ENCODE measurements around the gene KIF2C.
"Not testable (repeated sequence)": the region's sequence is repeated elsewhere in the genome, so short reads cannot be mapped to it uniquely, and the experiment has no call there.

KIF2C gene

DNA sequence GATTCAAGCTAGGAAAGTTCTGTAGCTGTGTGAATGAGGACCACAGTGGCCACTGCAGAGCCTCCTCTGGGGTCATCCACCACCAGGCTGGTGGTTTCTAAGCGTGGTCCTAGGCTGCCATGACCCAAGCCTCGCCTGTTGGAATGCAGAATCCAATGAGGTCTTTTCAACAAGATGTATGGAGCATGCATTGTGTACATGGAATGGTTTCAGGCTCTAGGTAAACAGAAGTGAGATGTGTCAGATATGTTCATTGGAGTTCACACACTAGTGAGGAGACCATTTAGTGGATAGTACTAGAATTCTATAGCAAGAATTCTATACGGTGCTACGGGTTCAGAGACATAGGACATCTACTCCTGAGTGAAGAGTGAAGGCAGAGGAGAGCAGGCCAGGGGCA is 19.4 kb upstream of the KIF2C start:
- no peak for DNase-seq

DNA sequence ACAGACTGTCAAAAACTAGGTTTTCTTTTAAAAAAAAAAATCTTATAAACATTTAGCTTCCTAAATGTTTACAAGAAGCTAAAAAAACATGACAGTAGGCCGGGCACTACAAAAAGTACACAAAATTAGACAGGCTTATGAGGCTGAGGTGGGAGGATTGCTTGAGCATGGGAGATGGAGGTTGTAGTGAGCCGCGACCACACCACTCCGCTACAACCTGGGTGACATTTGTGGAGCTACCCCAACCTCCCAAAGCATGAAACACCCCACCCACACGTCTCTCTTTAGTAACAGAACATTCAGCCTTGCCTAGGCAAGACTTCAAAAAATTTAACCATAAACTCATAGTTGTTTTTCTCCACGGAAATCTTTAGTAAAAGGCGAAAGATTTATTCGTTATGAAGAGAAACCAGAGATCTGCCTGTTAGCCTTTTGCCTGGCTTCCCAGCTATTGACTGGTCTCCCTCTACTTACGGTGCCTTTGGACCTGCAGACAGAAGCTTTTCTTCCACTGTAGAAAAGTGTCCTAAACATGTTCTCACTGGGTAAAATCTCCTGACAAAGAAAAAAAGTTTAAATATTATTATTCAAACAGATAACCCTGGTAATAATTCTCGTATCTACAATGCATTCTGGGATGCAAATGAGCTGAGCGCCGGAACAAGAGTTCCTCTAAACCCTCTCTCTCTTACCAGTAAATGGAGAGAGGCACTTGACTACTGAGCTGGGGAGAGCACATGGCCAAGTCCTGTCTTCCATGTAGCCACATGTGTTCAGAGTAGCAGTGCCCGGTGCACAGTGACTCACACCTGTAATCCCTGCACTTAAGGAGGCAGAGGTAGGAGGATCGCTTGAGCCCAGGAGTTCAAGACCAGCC is 17.9 kb upstream of the KIF2C start:
- DNase-seq, result peak; percentile 89

DNA sequence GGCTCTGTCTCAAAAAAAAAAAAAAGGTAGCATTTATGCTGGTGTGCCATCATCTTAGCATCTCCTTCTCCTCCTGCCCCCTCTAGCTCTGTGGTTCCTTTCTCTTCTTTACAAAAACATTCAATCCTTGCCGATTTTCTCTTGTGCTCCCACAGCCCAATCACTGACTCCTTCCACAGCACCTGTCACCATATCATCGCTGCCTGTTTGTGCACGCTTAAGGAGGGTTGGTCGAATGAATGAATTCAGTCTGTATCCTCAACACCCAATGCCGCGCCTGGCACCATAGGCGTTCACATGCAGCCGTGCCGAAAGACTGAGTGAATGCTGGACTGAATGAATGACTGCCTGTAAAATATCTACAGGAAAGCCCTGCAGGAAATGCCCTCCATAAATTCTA is 16.6 kb upstream of the KIF2C start:
- DNase-seq, result no peak

DNA sequence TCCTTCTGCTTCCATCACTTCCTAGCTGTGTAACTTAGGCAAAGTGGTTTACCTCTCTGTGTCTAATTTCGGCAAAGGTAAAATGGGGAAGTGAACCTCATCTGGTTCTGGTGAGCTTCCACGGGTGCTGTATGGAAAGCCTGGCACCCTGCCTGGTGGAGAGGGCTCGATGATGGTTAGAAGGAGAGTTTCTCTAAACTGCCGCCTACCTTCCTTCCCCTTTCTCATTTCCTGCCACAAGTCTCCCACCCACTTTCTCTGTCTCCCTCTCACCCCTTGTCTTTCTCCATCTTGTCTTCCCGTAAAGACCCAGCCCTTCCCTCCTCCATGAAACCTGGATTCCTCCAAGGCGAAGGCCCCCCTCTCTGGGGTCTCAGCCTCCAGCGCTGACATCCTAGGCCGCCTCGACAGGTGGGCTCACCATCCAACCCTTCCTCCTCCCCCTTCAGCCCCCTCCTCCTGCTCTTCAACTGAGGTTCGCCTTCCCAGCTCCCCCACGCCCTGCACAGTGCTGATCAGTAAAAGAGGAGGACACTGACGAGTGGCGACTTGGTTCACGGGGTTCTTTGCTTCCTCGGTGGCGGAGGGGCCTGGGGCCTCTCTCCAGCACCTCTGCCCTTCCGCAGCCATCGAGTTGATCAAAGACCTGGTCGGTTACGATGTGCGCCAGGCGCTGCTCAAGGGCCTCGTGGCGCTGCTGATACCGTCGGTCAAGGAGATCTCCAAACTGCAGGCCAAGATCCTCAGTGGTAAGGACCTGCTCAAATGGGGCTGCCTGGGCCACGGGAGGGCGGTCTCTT is 15.9 kb upstream of the KIF2C start:
- DNase-seq, result peak; percentile 82

DNA sequence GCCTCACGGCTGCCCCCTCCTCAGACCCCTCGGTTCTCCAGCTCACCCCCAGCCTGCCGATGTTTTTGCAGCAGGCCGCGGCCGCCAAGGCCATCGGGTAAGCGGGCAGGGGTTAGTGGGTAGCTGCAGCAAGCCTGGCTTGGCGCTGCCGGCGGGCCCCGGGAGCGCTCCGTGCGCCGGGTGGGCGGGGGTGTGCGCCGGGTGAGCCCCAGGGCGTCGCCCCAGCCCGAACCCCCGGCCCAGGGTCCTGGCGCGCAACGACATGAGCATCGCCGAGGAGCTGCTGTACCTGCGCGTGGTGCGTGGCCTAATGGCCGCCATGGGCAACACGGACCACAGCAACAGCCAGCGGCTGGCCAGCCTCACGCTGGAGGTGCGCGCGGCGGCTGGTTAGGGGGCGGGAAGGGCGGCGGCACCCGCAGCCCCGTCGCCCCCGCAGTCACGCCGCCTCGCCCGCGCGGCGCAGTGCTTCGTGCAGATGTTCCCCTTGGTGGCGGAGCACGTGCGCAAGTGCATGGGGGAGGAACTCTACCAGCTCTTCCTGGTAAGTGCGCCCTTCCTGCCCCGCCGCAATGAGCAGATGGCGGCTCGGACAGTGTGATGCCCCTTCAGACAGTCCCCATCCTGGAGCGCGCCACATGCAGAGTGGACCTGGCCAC is 15.2 kb upstream of the KIF2C start:
- no peak for DNase-seq

DNA sequence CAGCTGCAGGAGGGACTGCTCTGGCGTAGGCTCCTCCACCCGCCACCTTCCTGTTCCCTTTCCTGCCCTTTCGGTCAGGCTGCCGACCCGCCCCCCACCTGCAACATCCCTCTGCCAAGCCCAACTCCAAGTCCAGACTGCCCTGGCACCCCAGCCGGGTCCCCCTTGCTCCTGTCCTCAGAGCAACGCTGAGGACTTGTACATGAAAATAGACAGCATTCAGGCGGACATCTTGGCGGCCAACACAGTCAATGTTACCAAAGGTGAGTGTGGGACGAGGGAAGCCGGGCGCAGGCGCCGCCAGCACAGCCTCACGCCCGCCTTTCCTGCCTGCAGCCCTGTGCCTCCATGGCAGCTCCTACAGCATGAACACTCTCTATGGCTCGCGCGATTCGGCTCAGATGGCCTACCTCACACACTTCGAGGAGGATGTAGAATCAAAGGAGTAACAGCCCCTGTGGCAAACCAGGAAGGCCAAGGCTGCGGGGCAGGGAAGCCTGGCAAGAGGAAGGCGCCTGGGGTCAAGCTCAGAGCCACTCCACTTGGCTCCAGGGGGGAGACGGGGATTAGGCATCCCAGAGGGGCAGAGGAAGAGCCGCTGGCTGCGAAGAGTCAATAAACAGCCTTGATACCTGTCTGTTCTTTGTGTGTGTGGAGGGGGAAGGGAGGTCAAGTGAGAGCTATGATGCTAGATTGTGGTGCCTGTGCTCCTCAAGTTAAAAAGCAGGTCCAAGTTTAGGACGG is 14.5 kb upstream of the KIF2C start:
- no peak for DNase-seq

DNA sequence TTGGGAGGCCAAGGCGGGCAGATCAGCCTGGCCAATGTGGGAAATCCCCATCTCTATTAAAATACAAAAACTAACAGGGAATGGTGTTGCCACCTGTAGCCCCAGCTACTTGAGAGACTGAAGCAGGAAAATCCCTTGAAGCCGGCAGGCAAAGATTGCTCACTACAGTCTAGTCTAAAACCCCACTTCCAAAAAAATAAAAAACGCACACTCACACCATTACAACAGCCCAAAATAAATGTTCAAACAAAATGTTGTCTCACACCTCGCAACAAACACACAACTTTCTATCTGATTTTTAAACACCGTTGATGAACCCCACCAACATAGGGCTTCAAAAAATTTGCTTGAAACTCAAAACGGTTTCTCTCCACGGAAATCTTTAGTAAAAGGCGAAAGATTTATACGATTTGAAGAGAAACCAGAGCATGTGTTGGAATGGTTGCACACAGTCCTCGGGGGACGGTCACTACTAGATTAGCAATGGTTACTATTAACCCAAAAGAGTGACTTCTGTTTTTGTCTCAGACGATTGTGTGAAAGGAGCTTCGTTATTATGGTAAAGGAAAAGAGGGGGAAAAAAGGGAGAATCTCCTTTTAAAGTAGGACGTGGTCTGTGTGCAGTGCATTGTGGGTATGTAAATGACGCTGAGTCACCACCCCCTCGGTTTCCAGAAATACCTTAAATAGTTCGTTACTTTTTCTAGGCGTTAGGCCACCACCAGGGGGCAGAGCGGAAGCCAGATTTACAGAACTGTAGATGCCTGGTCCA is 8.7 kb upstream of the KIF2C start, which contains the start of gene RNU5D-1:
Gene RNU5D-1, minus strand, starts transcription at position 430 of the 772 bp plus-strand sequence.
- DNase-seq, result peak; percentile 87

DNA sequence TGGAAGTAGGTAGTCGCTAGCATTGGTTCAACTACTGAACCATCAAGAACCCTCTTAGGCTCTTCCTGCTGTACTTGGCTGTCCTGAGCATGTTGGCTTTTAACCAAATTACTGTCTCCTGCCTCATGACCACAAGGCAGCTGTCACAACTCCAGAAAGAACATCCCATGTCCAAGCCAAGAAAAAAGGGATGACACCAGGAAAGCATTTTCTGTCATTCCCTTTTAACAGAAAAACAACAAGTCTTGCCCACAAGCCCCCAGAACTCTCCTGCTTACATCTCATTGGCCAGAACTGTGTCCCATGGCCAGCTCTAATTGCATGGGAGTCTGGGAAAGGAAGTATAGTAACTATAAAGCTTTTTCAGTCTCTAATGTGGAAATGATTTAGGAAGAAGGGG is 6.3 kb upstream of the KIF2C start:
- no peak for DNase-seq

DNA sequence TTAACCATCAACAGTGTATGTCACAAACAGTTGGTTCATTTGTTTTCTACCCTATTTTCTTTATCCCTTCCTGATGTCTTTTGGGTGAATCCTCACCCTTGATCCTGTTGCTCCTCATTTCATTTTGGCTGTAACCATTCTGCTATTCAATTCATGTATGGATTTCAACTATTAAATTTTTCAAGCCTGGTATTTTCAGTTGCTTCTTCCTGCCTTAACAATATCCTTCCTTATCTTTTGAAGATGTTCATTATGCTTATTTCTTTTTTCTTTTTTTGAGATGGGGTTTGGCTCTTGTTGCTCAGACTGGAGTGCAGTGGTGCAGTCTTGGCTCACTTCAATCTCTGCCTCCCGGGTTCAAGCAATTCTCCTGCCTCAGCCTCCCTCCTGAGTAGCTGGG is 5.9 kb upstream of the KIF2C start:
- no peak for DNase-seq

DNA sequence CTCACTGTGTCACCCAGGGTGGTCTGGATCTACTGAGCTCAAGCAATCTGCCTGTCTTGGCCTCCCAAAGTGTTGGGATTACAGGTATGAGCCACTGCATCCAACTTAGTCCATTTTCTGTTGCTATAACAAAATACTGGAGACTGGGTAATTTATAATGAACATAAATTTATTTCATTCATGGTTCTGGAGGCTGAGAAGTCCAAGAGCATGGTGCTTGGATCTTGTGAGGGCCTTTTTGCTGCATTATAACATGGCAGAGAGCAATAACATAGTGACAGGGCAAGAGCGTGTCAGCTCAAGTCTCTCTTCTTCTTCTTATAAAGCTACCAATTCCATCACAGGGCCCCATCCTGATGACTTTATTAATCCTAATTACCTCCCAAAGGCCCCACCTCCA is 3.6 kb upstream of the KIF2C start:
- DNase-seq, result no peak

DNA sequence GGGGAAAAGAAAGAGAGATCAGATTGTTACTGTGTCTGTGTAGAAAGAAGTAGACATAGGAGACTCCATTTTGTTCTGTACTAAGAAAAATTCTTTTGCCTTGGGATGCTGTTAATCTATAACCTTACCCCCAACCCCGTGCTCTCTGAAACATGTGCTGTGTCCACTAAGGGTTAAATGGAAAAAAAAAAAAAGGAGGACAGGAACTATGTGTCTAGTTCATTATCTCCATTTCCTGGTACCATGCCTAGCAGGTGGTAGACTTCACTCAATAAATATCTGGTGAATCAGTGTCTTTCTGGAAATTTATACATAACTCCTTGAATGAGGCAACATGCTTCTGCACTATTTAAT is 707 bp upstream of the KIF2C start:
- DNase-seq, result not testable (repeated sequence)

DNA sequence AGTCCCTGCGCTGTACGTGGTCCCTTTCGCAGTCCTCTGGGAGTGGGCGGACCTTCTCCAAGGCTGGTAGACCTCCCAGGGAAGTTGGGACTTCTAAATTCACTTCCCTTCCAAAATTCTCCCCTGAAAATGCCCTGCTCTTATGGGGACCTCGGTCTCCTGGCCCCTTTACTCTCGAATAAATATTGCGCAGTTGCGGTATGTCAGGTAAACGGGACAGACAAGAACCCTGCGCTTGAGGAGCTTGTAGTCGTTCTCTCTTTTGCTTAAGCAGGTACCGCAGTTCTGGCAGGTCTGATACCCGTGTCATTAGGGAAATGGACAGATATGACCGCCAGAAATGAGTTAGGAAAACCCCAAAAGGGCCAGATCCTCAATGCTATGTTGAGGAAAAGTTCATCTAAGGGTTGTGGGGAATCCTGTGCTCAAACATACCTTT is 561 bp downstream of the KIF2C start:
- DNase-seq, result no peak

DNA sequence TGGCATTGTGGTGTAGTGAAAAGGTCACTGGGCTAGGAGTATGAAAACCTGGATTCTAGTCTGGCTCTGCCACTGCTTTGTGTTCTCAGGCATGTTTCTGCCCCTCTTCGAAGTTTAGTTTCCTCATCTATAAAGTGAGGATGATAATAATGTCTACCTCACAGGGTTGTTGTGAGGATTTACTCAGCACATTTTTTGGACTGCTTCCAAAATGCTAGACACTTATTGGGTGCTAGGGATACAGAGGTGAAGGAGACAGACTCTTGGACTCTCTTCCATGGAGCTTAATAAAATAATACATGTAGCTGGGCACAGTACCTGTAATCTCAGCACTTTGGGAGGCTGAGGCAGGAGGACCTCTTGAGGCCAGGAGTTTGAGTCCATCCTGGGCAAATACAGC is 3.6 kb downstream of the KIF2C start:
- DNase-seq, result no peak

DNA sequence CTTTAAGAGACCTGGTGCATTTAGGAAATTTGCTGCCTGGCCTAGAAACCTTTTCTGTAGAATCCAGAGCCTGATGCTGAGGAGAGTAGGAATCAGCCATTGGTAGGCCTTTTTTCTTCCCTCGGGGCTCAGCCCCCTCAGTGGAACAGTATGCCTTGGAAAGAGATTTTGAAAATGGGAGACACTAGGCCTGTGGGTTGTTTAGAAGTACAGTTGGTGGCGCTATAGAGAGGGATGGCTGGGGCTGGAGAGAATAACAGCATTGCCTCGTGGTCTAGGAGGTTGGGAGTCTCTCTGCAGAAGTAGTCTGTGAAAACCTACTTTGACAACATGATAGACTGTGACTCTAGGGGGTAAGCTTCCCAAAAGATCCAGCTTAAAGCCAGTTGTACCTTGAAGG is 8.2 kb downstream of the KIF2C start:
- DNase-seq, result no peak

DNA sequence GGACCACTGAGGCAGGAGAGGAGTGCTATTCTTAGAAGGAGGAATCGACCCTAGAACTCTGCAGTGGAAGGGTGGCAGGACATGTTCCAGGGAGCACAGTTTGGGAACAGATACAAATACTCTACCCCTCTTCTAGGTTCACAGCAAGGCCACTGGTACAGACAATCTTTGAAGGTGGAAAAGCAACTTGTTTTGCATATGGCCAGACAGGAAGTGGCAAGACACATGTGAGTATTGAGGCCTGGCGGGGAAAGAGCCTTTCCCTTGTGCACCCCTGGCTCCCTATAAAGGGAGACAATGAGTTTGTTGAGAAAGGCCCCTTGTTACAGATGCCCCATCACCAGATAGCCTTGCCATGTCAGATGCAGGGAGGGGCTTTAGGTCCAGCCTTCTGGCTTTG is 17.8 kb downstream of the KIF2C start:
- no peak for DNase-seq

DNA sequence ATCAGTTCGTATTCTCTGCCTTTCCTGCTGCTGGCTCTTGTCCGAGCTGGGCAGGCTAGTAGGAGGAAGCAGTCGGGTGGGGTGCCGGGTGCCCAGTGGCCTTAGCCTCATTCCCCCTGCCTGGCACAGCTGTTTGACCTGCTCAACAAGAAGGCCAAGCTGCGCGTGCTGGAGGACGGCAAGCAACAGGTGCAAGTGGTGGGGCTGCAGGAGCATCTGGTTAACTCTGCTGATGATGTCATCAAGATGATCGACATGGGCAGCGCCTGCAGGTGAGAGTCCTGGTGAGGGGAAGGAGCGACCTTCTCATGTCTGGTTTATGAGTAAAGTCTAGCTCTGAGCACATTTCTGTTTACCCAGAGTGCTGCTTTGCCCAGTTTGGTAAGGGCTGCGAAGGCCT is 19.4 kb downstream of the KIF2C start:
- no peak for DNase-seq

DNA sequence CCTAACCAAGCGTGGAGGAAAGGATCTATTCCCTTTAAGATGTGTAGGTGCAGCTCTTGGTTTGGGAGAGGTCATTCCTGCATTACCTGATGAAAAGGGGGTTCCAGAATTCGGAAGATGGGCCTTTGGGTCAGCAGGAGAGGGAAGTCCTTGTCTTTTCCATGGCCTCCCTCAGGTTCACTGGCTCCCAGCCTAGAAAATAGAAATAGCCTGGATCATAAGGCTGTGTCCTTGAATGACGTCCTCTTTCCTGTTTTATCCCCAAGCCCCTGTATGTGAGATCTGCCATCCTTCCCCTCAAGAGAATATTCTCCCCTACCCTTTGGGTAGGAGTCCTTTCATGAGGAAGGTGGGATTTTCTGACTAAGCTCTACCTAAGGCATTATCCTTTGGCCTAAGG is 21.2 kb downstream of the KIF2C start:
- no peak for DNase-seq

DNA sequence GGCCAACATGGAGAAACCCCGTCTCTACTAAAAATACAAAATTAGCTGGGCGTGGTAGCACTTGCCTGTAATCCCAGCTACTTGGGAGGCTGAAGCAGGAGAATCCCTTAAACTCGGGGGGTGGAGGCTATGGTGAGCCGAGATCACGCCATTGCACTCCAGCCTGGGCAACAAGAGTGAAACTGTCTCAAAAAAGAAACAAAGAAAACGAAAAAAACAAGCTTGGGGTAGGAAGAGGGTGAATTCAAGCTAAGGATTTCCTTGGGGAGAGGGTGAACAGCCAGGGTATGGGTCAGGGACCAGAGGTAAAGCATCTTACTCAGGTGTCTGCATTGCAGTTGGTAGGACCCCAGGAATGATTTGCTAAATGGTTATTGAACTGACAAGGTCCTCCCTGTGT is 26.8 kb downstream of the KIF2C start:
- DNase-seq, result not testable (repeated sequence)

DNA sequence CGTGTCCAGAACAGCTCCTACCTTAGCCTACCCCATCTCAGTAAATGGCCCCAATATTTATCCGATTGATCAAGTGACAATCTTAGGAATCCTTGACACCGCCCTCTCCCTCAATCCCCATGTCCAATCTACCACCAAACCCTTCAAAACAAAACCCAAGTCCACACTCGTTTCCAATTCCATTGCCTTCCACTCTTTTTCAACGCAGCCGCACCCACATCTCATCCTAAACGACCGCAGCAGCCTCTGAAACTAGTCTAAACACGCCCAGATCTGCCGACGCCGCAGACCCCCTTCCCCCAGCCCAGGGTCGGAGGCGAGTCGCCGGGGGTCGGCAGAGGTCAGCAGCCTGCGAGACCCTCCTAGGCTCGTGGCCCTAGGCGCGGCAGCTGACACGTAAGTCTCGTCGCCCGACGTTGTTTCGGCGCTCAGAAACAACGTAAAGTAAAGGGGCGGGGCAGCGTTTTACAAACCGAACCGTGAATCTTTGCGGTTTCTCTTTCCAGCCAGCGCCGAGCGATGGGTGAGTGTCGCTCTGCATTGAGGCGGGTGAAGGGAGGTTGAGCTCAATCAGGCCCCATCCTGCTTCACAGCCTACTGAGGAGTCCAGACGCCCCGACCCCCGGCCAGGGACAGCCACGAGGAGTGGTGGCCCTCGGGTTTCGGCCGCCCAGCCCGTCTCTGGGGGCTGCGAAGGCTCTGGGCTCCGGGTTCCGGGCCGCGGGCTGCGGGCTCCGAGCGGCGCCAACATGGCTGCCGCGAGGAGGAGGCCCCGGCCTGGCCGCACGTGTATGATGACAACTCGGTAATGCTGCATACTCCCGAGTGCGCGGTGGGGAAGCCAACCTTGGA is 35.7 kb downstream of the KIF2C start, which contains the start of gene RPS8:
Gene RPS8, plus strand, starts transcription at position 463 of the 852 bp plus-strand sequence. Its CDS starts 57 bp downstream, at position 520.
- no peak for DNase-seq

DNA sequence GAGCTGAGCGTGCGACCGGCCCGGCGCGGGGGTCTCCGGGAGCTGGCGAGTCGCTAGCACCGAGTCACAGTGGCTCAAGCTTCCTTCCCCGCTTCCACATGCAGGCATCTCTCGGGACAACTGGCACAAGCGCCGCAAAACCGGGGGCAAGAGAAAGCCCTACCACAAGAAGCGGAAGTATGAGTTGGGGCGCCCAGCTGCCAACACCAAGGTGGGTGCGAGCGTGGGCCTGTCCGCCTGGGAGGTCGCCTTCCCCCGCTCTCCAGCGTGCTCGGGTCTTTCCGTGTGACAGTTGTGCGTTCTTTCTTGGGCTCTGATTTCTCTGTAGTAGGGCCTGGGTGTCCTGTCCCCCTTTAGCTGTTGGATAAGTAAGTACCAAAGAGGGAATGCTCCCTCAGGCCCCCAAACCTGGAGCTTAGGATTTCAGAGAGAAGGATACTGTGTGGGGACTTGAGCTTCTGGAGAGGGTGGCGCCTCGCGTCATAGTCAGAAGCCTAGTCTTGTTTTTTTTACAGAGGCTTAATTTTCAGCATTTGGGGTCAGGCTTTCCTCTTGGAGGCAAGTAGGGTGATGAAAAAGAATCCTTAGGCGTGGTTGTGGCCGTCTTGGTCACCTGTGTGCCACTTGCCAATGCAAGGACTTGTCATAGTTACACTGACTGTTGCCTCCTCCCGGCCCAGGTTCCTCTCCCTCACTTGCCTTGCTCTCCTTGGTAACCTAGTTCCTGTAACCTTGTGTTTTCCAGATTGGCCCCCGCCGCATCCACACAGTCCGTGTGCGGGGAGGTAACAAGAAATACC is 36.5 kb downstream of the KIF2C start:
- DNase-seq, result no peak

Measured in SIG-M5 (cell line).